WERI-Rb-1 (cell line): ENCODE measurements around the gene PHACTR3.
A peak's percentile ranks its signal among the peaks of the same experiment; 100 is the strongest.

Experiments
- DNase-seq: peaks from one replicate; pipeline ENCODE4 v3.0.0-alpha.2; 2020
- H3K27ac ChIP-seq: fragments of 250-450 bp; sonication (Bioruptor Pico); 2 replicates; pipeline ENCODE4 v1.5.1; 2020; ENCODE audit warnings: mild to moderate bottlenecking, moderate library complexity
- H3K27me3 ChIP-seq: fragments of 250-450 bp; sonication (Bioruptor Pico); 2 replicates; pipeline ENCODE4 v1.5.1; 2021; ENCODE audit warnings: mild to moderate bottlenecking, low read depth, moderate library complexity; ENCODE audit not compliant: insufficient read depth, severe bottlenecking
- H3K36me3 ChIP-seq: fragments of 250-450 bp; sonication (Bioruptor Pico); 2 replicates; pipeline ENCODE4 v1.5.1; 2020; ENCODE audit warnings: mild to moderate bottlenecking, moderate library complexity
- H3K4me3 ChIP-seq: 2 replicates; pipeline ENCODE4 v1.5.1; 2011; ENCODE audit warnings: low read depth, mild to moderate bottlenecking, control low read depth, low read length
- H3K9me3 ChIP-seq: fragments of 250-450 bp; sonication (Bioruptor Pico); 2 replicates; pipeline ENCODE4 v1.5.1; 2021; ENCODE audit warnings: mild to moderate bottlenecking, moderate library complexity; ENCODE audit not compliant: severe bottlenecking
- TF ChIP-seq, protein P1 (sequence below): IDR thresholded peaks from 2 replicates; pipeline ENCODE4 v1.5.1; 2011; ENCODE audit warnings: low read depth, mild to moderate bottlenecking, control low read depth, inconsistent platforms, low read length

Gene PHACTR3

DNA sequence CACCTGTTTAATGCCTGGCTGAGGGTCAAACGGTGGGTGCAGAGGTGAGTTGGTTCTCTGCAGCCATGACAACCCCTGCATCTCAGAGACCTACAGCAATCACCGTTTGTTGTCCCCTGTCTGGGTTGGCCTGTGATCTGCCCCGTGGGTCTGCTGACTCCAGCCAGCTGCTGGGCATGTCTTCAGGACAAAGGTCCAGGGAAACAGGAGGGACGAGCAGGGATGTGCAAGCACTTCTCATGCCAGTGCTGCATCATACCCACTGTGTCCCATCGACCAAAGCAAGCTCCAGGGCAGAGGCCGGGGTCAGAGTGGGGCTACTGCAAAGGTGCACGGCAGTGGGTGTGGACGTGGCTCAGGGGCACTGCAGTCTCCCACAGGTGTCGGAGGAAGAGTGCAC, 150.2 kb downstream of the PHACTR3 start:
- DNase-seq, result no peak
- H3K27me3 ChIP-seq, result peaks cover 93% of the 10 kb centered on the region
- H3K4me3 ChIP-seq, result no peak overlapping the region
- TF ChIP-seq, protein P1, sequence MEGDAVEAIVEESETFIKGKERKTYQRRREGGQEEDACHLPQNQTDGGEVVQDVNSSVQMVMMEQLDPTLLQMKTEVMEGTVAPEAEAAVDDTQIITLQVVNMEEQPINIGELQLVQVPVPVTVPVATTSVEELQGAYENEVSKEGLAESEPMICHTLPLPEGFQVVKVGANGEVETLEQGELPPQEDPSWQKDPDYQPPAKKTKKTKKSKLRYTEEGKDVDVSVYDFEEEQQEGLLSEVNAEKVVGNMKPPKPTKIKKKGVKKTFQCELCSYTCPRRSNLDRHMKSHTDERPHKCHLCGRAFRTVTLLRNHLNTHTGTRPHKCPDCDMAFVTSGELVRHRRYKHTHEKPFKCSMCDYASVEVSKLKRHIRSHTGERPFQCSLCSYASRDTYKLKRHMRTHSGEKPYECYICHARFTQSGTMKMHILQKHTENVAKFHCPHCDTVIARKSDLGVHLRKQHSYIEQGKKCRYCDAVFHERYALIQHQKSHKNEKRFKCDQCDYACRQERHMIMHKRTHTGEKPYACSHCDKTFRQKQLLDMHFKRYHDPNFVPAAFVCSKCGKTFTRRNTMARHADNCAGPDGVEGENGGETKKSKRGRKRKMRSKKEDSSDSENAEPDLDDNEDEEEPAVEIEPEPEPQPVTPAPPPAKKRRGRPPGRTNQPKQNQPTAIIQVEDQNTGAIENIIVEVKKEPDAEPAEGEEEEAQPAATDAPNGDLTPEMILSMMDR, result no peak
- H3K27ac ChIP-seq, result no peak overlapping the region
- no peaks in the 10 kb centered on the region for H3K36me3 ChIP-seq
- H3K9me3 ChIP-seq, result no peaks in the 10 kb centered on the region

DNA sequence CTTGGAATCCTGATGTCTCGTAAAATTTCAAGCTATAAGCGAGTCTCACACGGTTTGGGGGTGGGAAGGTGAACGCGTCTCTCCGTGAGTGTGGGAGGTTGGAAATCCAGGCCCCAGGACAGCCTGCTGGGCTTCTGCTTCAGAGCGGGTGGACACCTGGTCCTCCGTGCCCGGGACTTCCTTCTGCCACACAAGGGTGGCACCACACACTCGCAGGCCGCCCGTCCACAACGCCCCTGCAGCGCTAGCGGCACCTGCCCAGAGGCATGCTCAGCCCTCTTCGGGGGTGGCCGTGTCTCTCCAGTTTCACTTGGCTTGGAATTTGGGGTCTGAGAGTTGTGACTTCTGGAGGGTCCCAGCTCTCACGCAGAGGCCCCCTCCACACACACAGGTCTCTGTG, 151.9 kb downstream of the PHACTR3 start:
- TF ChIP-seq, protein P1, result no peak
- no peaks in the 10 kb centered on the region for H3K36me3 ChIP-seq
- H3K4me3 ChIP-seq, result no peak overlapping the region
- H3K9me3 ChIP-seq, result no peaks in the 10 kb centered on the region
- no peak overlapping the region for H3K27ac ChIP-seq
- DNase-seq, result no peak
- H3K27me3 ChIP-seq, result peaks cover 92% of the 10 kb centered on the region

DNA sequence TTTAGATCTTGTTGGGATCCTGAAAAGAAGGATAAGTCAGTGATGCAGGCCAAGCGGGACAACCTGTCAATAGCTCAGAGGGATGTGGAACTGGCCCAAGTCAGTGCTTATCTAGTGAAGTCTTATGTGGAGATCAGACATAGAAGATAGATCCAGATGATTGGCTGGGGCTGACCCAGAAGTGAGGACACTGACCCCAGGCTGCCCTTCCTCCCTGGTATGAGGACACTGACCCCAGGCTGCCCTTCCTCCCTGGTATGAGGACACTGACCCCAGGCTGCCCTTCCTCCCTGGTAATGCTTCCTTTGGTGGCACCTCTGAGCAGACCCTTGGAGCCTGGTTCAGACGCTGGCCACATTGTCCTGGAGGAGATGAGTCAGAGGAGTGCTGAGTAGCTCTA, 159.7 kb downstream of the PHACTR3 start:
- Histone ChIP-seq H3K36me3 (no peaks in the 10 kb centered on the region), H3K27me3 (peaks cover 94% of the 10 kb centered on the region), H3K4me3 (no peak overlapping the region), H3K9me3 (no peaks in the 10 kb centered on the region), H3K27ac (no peak overlapping the region)
- no peak for DNase-seq
- TF ChIP-seq, protein P1, result no peak

DNA sequence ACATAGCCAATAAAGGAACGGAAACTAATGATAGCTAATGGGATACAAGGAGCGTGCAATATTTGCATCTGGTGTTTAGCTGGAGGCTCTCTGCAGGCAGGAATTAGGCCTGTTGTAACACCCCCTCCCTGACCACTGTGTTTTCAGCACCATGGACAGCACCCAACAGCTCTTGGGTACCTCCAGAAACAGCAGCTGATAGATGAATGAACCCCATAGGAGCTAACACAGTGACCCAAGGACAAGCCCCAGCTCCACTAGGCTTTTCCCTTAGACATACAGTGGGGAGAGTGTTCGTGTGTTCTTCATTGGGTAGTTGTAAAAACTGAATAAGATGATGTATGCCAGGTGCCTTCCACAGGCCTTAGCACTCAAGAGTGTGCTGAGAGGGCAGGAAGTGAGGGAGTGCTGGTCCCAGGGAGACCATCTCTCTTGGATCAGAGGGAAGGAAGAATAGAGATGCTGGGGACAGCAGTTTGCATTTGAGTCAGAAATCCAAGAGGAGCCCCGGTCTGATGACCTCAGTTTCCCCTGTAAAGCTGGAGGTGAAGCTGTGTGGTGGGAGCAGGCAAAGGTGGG, 161.3 kb downstream of the PHACTR3 start:
- DNase-seq, result no peak

DNA sequence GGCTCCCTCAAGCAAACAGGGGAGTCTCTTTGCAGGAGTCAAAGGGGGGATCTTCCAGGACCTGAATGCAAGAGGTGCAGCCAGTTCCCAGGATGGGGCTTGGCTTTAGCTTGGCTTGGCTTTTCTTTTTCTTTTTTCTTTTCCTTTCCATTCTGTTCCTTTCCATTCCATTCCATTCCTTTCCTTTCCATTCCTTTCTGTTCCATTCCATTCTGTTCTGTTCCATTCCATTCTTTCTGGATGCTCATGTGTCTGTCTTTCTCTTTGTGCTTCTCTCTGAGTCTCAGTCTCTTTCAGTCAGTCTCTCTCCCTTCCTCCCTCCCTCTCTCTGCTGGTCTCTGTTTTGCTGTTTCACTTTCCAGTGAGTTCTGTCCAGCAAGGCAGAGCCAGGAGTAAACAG, 163.3 kb downstream of the PHACTR3 start:
- Histone ChIP-seq H3K27me3 (peaks cover 95% of the 10 kb centered on the region), H3K36me3 (no peaks in the 10 kb centered on the region), H3K27ac (no peak overlapping the region), H3K9me3 (no peaks in the 10 kb centered on the region), H3K4me3 (no peak overlapping the region)
- TF ChIP-seq, protein P1, result no peak
- no peak for DNase-seq

More for the DNA sequence above, 161.3 kb downstream of the PHACTR3 start:
- Histone ChIP-seq H3K27ac (no peak overlapping the region), H3K27me3 (peaks cover 94% of the 10 kb centered on the region), H3K36me3 (no peaks in the 10 kb centered on the region), H3K4me3 (no peak overlapping the region), H3K9me3 (no peaks in the 10 kb centered on the region)
- TF ChIP-seq, protein P1, result no peak

DNA sequence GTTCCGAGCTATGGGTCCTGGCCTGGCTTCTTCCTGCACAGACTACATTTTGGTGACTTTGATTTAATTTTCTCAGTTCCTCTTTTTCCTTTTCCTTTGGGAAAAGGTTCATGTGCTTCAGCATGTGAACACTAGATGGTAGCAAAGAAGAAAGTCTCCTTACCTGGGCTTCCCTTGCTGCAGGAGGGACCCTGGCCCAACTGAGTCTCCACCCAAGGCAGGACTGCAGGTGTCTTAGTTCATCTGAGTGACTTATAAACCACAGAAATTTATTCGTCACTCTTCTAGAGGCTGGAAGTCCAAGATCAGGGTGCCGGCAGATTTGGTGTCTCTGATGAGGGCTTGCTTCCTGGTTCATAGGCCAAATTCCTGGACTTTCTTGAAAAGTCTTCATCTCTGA, 165.9 kb downstream of the PHACTR3 start:
- no peaks in the 10 kb centered on the region for H3K36me3 ChIP-seq
- no peak overlapping the region for H3K4me3 ChIP-seq
- peaks cover 99% of the 10 kb centered on the region for H3K27me3 ChIP-seq
- no peaks in the 10 kb centered on the region for H3K9me3 ChIP-seq
- no peak overlapping the region for H3K27ac ChIP-seq
- TF ChIP-seq, protein P1, result peak; percentile 34; the same call in 1 of the 2 replicates
- DNase-seq, result no peak
